COLO668 (cell line): ENCODE measurements around the gene GLT1D1.
A peak's percentile ranks its signal among the peaks of the same experiment; 100 is the strongest.

Experiments
- DNase-seq: peaks from one replicate; lab custom pipeline; 2025; ENCODE audit not compliant: unreplicated experiment; lab: John Stamatoyannopoulos, UW

The GLT1D1 gene

DNA sequence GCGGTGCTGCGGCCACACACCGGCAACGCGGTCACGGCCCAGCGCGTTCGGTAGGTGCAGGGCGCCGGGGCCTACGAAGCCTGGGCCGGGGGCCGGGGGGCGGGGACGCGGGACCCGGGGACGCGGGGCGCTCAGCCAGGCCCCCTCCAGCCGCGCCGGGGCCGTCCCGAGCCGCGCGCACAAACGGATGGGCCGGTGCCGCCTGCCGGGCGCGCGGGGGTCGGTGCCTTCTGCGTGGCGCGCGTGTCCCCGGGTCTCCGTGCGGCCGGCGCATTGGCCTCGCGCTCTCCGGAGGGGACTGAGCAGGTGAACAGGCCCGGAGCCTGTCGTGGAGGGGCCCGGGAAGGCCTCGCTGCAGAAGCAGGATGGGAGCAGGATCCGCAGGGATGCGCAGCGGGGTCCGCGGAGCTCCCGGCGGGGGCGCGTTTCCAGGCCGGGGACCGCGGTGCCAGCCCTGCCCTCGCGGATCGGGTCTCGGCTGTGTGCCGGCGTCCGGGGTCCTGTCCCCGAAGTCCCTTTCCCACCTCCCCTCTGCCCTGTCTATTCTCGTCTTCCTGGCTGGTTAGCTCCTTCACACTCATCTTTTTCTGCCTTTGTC, 421 bp downstream of the GLT1D1 start:
- peak; percentile 50 for DNase-seq

- DNase-seq: no peak
These were observed 2.9 kb downstream of the GLT1D1 start for GRCh38 chr12:128856035-128856790.

DNA sequence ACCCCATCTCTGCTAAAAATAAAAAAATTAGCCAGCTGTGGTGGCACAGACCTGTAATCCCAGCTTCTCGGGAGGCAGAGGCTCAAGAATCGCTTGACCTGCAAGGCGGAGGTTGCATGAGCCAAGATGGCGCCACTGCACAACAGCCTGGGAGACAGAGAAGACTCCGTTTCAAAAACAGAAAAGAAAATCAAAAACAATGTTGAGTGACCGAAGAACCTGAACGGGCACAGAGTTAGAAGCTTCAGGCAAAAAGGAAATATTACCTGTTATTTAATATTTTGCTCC, 3.5 kb downstream of the GLT1D1 start:
- DNase-seq: no peak

DNA sequence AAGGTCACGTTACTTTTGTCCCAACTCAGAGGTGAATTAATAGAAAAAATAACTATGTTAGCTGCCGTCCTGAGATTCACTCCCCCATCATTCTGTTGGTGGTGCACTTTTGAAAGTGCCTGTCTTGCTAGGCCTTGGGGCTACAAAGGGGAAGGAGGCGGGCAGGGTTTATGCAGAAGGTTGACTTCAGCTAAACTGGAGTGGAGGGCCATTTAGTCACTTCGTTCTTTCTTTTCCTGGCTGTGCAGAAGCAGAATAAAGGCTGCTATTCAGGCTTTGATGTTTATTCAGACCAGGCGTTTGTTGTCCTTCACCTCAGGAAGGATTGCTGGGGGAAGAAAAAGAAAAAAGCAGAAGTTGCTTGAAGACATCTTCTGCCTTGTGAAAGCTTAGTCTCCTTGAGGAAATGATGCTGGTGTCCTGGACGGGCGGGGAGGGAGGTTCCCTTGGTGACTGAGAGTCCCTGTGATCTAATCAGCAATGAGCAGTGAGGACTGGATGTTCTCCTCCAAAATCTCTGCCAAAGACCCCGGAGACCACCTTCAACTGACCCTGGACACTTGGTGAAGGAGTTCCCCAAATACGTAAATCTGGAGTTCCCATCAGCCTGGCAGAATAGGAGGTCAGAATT, 4.0 kb downstream of the GLT1D1 start:
- DNase-seq: no peak

- DNase-seq: no peak
These were observed 6.0 kb downstream of the GLT1D1 start for GRCh38 chr12:128859311-128859710.

DNA sequence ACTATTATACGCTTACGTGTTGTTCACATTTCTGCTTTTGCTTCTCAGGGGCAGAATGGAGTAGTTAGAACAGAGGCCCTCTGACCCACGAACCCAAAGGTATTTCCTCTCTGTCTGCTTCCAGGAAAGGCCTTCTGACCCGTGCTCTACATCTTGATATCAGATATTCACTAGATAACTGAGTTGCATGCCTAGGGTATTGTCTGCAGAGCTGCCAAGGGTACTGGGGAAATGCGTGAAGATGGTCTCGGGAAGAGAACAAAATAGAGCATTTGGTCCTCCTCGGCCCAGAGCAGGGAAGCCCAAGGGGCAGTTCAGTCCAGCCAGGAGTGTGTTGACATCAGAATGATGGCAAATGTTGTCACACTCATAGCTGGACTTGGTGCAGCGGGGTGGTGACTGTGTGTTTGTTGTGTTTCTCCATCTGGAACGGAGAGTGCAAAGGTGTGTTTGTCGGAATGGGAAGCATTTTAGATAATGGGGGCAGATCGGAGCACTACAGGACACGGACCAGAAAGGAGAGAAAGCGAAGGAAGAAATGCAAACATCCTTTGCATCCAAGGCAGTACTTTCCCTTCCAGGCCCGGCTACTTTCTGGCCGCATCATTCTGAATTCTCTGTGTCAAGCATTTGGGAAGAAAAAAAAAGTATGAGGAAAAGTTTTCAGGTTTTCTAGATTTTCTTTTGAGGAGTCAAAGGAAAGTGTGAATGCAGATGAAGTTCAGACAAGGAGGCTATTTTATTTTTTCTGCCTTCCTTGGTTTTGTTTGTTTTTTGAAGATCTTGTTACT, 8.1 kb downstream of the GLT1D1 start:
- no peak for DNase-seq

- no peak for DNase-seq
These were observed 10.7 kb downstream of the GLT1D1 start for GRCh38 chr12:128863957-128864356.

DNA sequence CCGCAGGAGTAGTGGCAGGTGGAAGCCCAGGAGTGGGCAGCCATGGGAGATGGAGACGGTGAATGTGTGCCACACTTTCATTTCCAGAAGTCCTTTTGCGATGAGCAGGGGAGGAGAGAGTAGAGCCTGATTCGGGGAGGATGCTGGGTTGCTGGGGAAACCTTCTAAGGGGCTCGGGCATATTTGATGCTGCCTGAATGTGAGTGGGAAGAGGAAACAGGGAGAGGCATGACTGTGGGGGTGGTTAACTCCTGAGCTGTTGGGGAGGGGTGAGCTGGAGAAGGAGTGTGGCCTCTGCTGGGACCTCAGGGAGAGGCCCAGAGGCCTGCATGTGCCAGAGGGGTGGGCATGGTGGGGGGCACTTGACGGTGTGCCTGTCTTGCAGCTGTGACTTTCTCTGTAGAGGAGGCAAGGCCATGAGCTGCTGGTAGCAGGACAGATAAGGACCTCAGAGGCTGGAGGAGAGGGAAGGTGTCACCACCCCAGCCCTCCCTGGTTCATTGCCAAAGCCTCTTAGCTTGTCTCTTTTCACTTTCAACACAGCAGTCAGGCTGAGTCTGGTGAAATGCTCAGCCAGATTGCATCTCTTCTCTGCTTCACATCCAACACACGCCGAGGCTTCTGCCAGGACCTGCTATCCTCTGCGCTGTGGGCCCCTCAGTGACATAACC, 11.4 kb downstream of the GLT1D1 start:
- DNase-seq: no peak

DNA sequence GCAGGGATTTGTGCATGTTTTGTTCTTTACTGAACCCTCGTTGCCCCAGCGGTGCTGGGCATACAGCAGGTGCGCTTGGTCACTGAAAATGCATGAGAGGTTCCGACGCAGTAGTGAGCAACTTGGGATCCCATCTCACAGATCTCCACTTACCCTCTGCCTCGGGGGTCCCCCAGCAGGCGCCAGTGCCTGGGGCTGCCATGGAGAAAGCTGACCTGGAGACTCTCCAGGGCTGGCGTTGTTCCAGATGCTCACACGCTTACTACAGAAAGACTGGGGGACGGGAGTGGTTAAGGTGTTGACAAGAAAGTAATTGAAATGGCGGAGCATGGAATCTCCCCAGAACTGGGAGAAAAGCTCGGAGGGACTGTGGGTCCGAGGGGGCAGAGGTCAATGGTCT, 14.2 kb downstream of the GLT1D1 start:
- no peak for DNase-seq

DNA sequence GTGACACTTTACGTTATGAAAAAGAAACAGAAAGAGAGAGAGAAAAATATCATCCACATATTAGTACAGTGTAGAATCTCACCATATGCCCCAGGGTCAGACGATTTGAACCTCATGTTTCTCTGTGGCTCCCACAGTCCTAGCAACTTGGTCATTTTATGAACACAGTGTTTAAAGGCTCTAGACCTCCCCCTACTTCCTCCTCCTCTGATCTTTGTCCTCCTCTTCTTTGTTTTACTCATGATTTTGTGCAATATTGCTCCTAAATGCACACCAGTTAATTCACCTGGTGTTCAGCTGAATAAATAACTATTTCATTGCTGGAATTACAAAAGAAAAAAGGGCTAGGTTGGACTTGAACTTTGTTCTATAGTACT, 18.2 kb downstream of the GLT1D1 start:
- no peak for DNase-seq

GRCh38 chr12:128872303-128872702, 19.0 kb downstream of the GLT1D1 start:
- no peak for DNase-seq

DNA sequence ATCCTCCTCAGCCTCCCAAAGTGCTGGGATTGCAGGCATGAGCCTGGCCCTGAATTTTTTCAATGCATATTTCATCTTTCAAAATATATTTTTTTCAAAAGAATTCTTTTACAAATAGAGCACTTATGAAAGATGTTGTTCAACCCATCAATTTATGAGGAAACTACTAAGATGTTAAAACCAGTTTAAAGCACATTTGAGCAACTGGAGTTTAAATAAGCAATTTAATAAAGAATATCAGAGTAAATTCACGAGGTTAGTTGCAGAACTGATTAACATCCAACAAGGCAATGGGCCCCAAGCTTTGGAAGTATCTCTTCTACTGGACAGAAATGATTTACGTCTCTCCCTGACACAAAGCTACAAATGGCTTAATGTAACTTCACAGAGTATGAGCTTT, 23.3 kb downstream of the GLT1D1 start:
- DNase-seq: no peak

DNA sequence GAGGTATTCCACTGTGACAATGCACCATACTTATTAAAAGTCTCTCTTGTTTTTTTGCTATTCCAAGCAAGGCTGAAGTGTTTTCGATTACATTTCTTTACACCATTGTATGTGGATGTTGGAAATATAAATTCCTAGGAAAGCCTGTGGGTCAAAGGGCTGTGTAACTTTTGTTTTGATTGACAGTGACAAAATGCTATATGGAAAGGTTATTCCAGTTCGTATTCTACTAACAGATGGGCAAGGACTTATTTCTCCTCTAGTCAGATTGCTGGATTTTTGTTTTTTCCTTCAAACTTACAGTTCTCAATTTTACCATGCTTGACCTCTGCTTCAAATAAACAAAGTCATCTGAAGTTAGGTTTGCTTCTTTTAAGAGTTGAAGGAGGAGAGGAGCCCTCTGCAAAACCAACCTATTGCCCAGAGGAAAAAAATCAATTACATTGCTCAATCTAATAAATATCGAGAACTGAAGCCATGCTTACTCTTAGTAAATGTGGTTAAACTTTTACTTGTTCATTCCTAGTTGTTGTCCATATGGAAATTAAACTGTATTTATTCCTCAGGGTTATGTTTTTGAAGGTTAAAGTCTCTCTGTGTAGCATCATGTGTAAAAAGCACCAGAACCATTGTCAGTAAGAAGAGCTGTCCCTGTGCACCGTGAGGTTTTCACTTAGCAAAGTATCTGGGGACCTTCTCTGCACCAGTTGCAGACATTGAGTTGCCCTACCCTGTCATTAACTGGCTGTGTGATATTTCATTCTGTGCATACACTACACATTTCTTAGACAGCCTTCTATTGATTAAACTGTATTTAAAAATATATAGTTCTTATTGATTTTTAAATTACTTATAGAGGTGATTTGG, 26.9 kb downstream of the GLT1D1 start:
- DNase-seq: no peak

DNA sequence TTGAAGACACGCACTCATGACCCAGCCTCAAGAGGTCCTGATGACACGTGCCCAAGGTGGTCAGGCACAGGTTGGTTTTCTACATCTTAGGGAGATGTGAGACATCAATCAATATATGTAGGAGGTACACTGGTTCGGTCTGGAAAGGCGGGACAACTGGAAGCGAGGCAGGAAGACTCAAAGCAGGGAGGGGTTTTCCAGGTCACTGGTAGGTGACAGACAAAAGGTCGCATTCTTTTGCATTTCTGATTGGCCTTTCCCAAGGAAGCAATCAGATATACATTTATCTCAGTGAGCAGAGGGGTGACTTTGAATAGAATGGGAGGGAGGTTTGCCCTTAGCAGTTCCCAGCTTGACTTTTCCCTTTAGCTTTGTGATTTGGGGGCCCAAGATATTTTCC, 38.6 kb downstream of the GLT1D1 start:
- DNase-seq: no peak

GRCh38 chr12:128903236-128903635, 50.0 kb downstream of the GLT1D1 start:
- DNase-seq: no peak

DNA sequence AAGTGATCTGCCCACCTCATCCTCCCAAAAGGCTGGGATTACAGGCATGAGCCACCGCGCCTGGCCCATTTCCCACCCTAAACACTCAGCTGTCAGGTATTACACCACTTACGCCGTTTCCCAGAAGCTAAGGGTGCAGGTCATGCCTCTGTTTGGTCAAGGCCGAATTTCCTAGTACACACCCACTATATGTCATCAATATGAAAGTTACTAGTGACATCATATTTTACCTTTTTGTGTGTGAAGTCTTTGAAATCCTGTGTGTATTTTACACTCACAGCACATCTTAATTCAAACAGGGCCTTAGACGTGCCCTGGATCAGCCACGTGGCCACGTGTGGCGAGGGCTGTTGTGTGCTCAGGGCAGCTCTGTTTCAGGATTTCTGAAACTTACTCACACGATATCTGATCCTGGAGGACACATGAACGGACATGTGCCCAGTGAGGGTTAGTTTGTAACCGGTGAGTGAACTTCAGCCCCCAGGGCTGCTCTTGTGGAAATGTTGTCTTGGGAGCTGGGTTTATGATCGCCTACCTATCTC, 51.8 kb downstream of the GLT1D1 start:
- no peak for DNase-seq

DNA sequence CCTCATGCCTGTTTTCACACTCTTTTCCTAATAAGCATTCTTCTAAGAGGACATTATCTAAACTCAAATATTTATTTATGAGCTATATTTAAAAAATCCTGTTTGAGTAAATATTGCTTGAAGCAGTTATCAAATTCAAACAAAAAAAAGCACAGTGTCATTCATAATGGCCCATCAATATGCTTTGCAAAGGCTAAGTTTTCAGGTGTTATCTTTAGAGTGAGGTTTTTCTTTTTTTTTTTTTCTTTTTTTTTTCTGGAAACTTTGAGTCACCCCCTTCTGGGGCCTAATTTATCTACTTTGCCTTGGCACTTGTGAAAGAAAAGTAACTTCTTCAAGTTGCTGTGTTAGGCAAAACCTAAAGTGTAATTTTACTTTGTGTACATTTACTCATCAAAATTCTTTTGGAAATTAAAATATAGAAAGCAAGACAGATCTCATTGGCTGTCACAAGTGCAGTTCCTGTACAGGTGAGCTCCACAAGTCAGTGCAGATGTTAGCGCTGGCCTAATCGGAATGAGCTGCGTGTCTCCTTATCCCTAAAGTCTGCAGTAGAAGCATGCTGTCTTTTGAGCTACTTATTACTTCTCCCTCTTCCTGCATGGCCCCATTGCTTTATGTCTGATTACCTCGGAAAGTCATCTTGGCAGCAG, 53.3 kb downstream of the GLT1D1 start:
- no peak for DNase-seq

- no peak for DNase-seq
These were observed 55.0 kb downstream of the GLT1D1 start for GRCh38 chr12:128908254-128908653.

GRCh38 chr12:128909653-128910052, 56.4 kb downstream of the GLT1D1 start:
- DNase-seq: no peak

- DNase-seq: no peak
These were observed 57.4 kb downstream of the GLT1D1 start for GRCh38 chr12:128910629-128911028.
